Gastrocnemius medialis (tissue), 4 donors: ENCODE data around the gene BICD1. TPM values are rescaled to one million over a fixed set of nuclear protein-coding genes. Genes with fewer than 3 reads are reported as not detected.

ENCODE experiments used
- ATAC-seq, 2 donors: fragments of 150-250 bp; one replicate each; pipeline ENCODE4 v1.9.1; 2016
- DNase-seq, 2 donors: peaks; one replicate each; pipeline ENCODE4 v3.0.0-alpha.2; 2019
- H3K27ac ChIP-seq, 4 donors: fragments of 200-600 bp; sonication (generic); 1 replicate in 1 of 4; 2 replicates in 3 of 4; pipeline ENCODE4 v1.5.1; 2016 to 2018; ENCODE audit warnings: mild to moderate bottlenecking in 2 of 4, moderate library complexity in 1 of 4
- H3K27me3 ChIP-seq, 3 donors: fragments of 200-600 bp; sonication (generic) in 2 of 3; 1 replicate in 1 of 3; 2 replicates in 2 of 3; pipeline versions ENCODE4 v1.5.1 to v1.6.0; 2016 to 2019; ENCODE audit warnings: mild to moderate bottlenecking in 1 of 3, moderate library complexity in 1 of 3
- H3K36me3 ChIP-seq, 2 donors: fragments of 200-600 bp; sonication (generic) in 1 of 2; one replicate each; pipeline ENCODE4 v1.5.1; 2017 to 2018
- H3K4me1 ChIP-seq, 2 donors: fragments of 200-600 bp; sonication (generic) in 1 of 2; one replicate each; pipeline ENCODE4 v1.5.1; 2016 to 2017; ENCODE audit warnings: mild to moderate bottlenecking in 2 of 2
- H3K4me3 ChIP-seq, 4 donors: fragments of 200-600 bp; sonication (generic) in 3 of 4; 1 replicate in 1 of 4; 2 replicates in 3 of 4; pipeline ENCODE4 v1.5.1; 2016 to 2019; ENCODE audit warnings: mild to moderate bottlenecking in 2 of 4
- H3K9me3 ChIP-seq, 3 donors: fragments of 200-600 bp; sonication (generic) in 2 of 3; 1 replicate in 1 of 3; 2 replicates in 2 of 3; pipeline ENCODE4 v1.5.1; 2016 to 2019
- POLR2A ChIP-seq, 2 donors: fragments of 450-650 bp; IDR thresholded peaks; one replicate each; pipeline ENCODE4 v1.6.1; 2017; ENCODE audit warnings: antibody characterized with exemption in 2 of 2, mild to moderate bottlenecking in 2 of 2, moderate library complexity in 2 of 2
- in situ Hi-C, 4 donors: fragments of 200-750 bp; cut with MboI; loops; one replicate each; pipeline versions ENCODE4 v1.15.0 to v1.8.0; 2017; ENCODE audit warnings: low sequenced_read_pairs in 4 of 4
- intact Hi-C: fragments of 100-400 bp; cut with DNase I; formaldehyde crosslinking; loops from one replicate; pipeline ENCODE4 v1.15.1; 2023; ENCODE audit warnings: low total_unique reads
- total RNA-seq, 4 donors: library from RNA; depleted of rRNA; stranded (reverse); fragments of >200 nt; gene quantifications; one replicate each; pipeline versions ENCODE4 v1.1.0 to v1.2.3, GENCODE V29; 2016
- TF ChIP-seq, protein P1 (sequence below), 5 experiments: fragments of 450-650 bp in 3 of 5; fragments of 200-600 bp in 2 of 5; sonication (generic) in 2 of 5; IDR thresholded peaks in 4 of 5; conservative IDR thresholded peaks in 1 of 5; 1 replicate in 4 of 5; 2 replicates in 1 of 5; pipeline ENCODE4 v1.5.1; 2016 to 2019; ENCODE audit warnings: antibody characterized with exemption in 5 of 5, mild to moderate bottlenecking in 3 of 5, moderate library complexity in 3 of 5

The BICD1 gene
- total RNA-seq, 4 donors from 2014 or later, result 1.4 to 2.3 (median 2.0) TPM

DNA sequence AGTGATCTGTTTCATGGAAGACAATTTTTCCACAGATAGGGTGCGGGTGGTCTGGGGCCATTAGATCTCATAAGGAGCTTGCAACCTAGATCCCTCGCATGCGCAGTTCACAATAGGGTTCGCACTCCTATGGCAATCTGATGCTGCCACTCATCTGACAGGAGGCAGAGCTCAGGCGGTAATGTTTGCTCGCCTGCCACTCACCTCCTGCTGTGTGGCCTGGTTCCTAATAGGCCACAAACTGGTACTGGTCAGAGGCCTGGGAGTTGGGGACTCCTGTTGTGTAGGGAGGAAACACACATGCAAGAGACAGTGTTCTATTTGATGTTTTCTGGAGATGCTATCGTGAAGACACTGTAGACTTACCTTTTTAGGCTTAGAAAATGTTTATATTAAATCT lies 215.7 kb downstream of the BICD1 start:
- DNase-seq (no peak), ATAC-seq (no peak)
- Histone ChIP-seq H3K4me3 (no peak overlapping the region), H3K27me3 (no peaks in the 10 kb centered on the region), H3K36me3 (no peaks in the 10 kb centered on the region), H3K27ac (no peak overlapping the region), H3K9me3 (no peaks in the 10 kb centered on the region), H3K4me1 (no peaks in the 10 kb centered on the region)
- intact Hi-C loops, result no loop called here
- no peak for TF ChIP-seq POLR2A (IDR thresholded peaks at IDR 0.05)
- in situ Hi-C loops, result loop anchor here in 2 of 4 donors (25.0 kb wide), 1 partner anchor 660 kb away; the partner anchor contains the start of gene ETFBKMT (in 2 of the 2)

DNA sequence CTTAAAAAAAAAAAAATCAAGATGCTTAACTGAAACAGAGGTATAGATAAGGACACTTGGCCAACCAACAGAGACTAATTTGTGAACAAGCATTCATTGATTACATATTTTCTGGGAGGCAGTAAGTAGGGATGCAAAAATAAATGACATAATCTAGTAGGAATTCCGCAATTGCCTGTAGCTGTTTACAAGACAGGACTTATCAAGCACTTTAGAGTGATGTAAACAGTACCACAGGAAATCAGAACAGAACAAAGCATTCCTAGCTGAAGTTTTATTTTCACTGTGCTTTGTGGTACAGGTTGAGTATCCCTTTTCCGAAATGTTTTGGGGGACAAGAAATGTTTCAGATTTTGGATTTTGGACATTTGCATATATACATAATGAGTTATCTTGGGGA lies 224.5 kb downstream of the BICD1 start:
- H3K36me3 ChIP-seq, result no peaks in the 10 kb centered on the region
- intact Hi-C loops (no loop called here), in situ Hi-C loops (no loop called here)
- TF ChIP-seq POLR2A (IDR thresholded peaks at IDR 0.05), result no peak
- TF ChIP-seq, protein P1, sequence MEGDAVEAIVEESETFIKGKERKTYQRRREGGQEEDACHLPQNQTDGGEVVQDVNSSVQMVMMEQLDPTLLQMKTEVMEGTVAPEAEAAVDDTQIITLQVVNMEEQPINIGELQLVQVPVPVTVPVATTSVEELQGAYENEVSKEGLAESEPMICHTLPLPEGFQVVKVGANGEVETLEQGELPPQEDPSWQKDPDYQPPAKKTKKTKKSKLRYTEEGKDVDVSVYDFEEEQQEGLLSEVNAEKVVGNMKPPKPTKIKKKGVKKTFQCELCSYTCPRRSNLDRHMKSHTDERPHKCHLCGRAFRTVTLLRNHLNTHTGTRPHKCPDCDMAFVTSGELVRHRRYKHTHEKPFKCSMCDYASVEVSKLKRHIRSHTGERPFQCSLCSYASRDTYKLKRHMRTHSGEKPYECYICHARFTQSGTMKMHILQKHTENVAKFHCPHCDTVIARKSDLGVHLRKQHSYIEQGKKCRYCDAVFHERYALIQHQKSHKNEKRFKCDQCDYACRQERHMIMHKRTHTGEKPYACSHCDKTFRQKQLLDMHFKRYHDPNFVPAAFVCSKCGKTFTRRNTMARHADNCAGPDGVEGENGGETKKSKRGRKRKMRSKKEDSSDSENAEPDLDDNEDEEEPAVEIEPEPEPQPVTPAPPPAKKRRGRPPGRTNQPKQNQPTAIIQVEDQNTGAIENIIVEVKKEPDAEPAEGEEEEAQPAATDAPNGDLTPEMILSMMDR (IDR thresholded peaks at IDR 0.05 in 4 of 5, conservative IDR thresholded peaks at IDR 0.05 in 1 of 5), result no peak
- no peaks in the 10 kb centered on the region for H3K4me1 ChIP-seq
- H3K4me3 ChIP-seq, result no peak overlapping the region
- H3K27me3 ChIP-seq, result no peaks in the 10 kb centered on the region
- no peak for ATAC-seq
- no peak for DNase-seq
- no peaks in the 10 kb centered on the region for H3K9me3 ChIP-seq
- H3K27ac ChIP-seq, result no peak overlapping the region

DNA sequence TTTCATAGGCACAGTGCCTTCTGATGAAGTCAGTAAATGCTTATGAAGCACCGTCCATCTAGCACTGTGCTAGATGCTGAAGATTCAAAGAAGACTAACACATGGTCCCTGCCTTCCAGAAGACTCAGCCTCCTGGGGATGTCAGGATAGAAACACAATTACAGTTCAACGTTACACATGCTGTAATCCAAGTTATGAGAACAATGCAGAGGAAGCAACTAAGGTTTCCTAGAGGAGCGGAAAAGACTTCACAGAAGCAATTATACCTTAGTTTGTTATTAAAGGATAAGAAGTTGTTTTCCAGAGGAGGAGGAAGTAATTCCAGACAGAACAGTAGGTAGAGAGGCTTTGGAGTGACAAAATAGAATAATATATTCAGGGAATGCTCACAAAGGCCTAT lies 225.8 kb downstream of the BICD1 start:
- ATAC-seq, result no peak
- DNase-seq, result no peak
- TF ChIP-seq POLR2A (IDR thresholded peaks at IDR 0.05), result no peak
- TF ChIP-seq, protein P1 (IDR thresholded peaks at IDR 0.05 in 4 of 5, conservative IDR thresholded peaks at IDR 0.05 in 1 of 5), result no peak
- in situ Hi-C loops, result no loop called here
- H3K27me3 ChIP-seq, result no peaks in the 10 kb centered on the region
- no peak overlapping the region for H3K27ac ChIP-seq
- H3K4me1 ChIP-seq, result no peaks in the 10 kb centered on the region
- intact Hi-C loops, result no loop called here
- no peak overlapping the region for H3K4me3 ChIP-seq
- no peaks in the 10 kb centered on the region for H3K9me3 ChIP-seq
- no peaks in the 10 kb centered on the region for H3K36me3 ChIP-seq

DNA sequence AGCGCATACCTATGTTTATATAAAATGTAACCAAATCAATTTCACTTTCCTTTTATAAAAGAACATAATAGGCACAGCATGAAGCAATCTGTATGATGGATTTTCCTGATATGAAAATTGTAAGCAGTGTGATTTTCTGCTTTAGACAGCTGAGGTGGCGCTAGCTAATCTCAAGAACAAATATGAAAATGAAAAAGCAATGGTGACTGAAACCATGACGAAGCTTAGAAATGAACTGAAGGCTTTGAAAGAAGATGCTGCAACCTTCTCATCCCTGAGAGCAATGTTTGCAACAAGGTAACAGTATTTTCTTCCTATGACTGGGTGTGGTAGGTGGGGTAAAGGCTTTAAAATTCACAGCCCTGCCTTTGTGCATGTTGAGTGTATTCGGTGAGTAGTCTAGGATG lies 227.7 kb downstream of the BICD1 start:
- no peak for ATAC-seq
- H3K4me1 ChIP-seq, result no peaks in the 10 kb centered on the region
- H3K36me3 ChIP-seq, result no peaks in the 10 kb centered on the region
- intact Hi-C loops (no loop called here), in situ Hi-C loops (no loop called here)
- H3K9me3 ChIP-seq, result no peaks in the 10 kb centered on the region
- TF ChIP-seq, protein P1 (IDR thresholded peaks at IDR 0.05 in 4 of 5, conservative IDR thresholded peaks at IDR 0.05 in 1 of 5), result no peak
- no peak for TF ChIP-seq POLR2A (IDR thresholded peaks at IDR 0.05)
- H3K27ac ChIP-seq, result no peak overlapping the region
- DNase-seq, result no peak
- H3K4me3 ChIP-seq, result no peak overlapping the region
- H3K27me3 ChIP-seq, result no peaks in the 10 kb centered on the region

DNA sequence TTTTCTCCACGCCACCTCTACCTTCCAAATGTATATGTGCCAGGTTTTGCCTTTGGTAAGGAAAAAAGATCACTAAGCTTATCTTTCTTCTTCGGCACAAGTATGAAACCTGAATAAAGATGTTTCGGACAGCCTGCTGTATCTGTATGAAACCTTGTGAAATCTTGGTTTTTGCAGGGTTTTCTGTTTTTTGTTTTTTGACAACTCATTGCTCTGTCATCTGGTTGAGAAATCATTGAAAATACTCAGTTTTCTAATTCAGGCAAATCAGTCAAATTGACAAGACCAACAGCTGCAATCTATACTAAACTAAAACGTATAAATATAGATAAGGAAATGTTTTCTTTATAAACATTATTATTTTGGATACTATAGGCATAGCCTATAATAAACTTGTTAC lies 229.6 kb downstream of the BICD1 start:
- intact Hi-C loops, result no loop called here
- H3K4me1 ChIP-seq, result no peaks in the 10 kb centered on the region
- ATAC-seq (no peak), DNase-seq (no peak)
- no peak overlapping the region for H3K27ac ChIP-seq
- in situ Hi-C loops, result no loop called here
- no peaks in the 10 kb centered on the region for H3K9me3 ChIP-seq
- H3K4me3 ChIP-seq, result no peak overlapping the region
- H3K36me3 ChIP-seq, result no peaks in the 10 kb centered on the region
- no peaks in the 10 kb centered on the region for H3K27me3 ChIP-seq
- TF ChIP-seq, protein P1 (IDR thresholded peaks at IDR 0.05 in 4 of 5, conservative IDR thresholded peaks at IDR 0.05 in 1 of 5), result no peak
- TF ChIP-seq POLR2A (IDR thresholded peaks at IDR 0.05), result no peak
